Stomach (tissue), 9 donors: ENCODE results near the gene PON2. TPM values are rescaled to one million over a fixed set of nuclear protein-coding genes. Genes with fewer than 3 reads are reported as not detected.

Experiments used
- DNase-seq, 2 donors: peaks; one replicate each; pipeline versions ENCODE4 v3.0.0 to v3.0.0-alpha.2; 2013 to 2019
- H3K27ac ChIP-seq, 5 donors: fragments of 200-600 bp in 4 of 5; sonication (generic) in 4 of 5; one replicate each; pipeline ENCODE4 v1.5.1; 2013 to 2019; ENCODE audit warnings: mild to moderate bottlenecking in 1 of 5, moderate library complexity in 1 of 5
- H3K27me3 ChIP-seq, 3 donors: fragments of 200-600 bp; sonication (generic); one replicate each; pipeline ENCODE4 v1.5.1; 2017 to 2019; ENCODE audit warnings: mixed run types in 1 of 3
- H3K36me3 ChIP-seq, 4 donors: fragments of 200-600 bp; sonication (generic); 1 replicate in 3 of 4; 2 replicates in 1 of 4; pipeline ENCODE4 v1.5.1; 2016 to 2019
- H3K4me1 ChIP-seq, 4 donors: fragments of 200-600 bp; sonication (generic); one replicate each; pipeline ENCODE4 v1.5.1; 2016 to 2019
- H3K4me3 ChIP-seq, 4 donors: fragments of 200-600 bp; sonication (generic) in 3 of 4; one replicate each; pipeline ENCODE4 v1.5.1; 2016 to 2019; ENCODE audit warnings: mild to moderate bottlenecking in 1 of 4
- H3K9me3 ChIP-seq, 4 donors: fragments of 200-600 bp; sonication (generic); one replicate each; pipeline ENCODE4 v1.5.1; 2016 to 2019
- EP300 ChIP-seq: sonication (generic); formaldehyde crosslinking; IDR thresholded peaks from one replicate; pipeline ENCODE4 v1.6.1; 2017; ENCODE audit warnings: antibody characterized with exemption
- POLR2A ChIP-seq, 4 donors: fragments of 450-650 bp; IDR thresholded peaks; one replicate each; pipeline ENCODE4 v1.6.1; 2016; ENCODE audit warnings: antibody characterized with exemption in 4 of 4, control low read depth in 2 of 4, mild to moderate bottlenecking in 1 of 4, moderate library complexity in 1 of 4
- POLR2AphosphoS5 ChIP-seq, 3 donors: sonication (generic); formaldehyde crosslinking; IDR thresholded peaks; one replicate each; pipeline ENCODE4 v1.6.1; 2016; ENCODE audit warnings: antibody characterized with exemption in 3 of 3
- WGBS, 5 donors: extraction: QIAGEN DNeasy Blood & Tissue Kit in 3 of 5; methylation state at CpG; one replicate each; pipeline versions ENCODE4 v1.1.5 to v1.1.7; 2013 to 2018; 5-methylcytosine and 5-hydroxymethylcytosine counted together
- intact Hi-C: fragments of 100-400 bp; cut with DNase I; formaldehyde crosslinking; loops from one replicate; pipeline ENCODE4 v1.15.1; 2023; ENCODE audit warnings: low total_unique reads
- polyA plus RNA-seq, 3 donors: library from polyadenylated mRNA; stranded (reverse); fragments of 200-250 nt; gene quantifications; one replicate each; pipeline ENCODE4 v1.2.3, GENCODE V29; 2013
- total RNA-seq, 5 donors: library from RNA; depleted of rRNA; stranded (reverse); fragments of >200 nt; gene quantifications; one replicate each; pipeline versions ENCODE4 v1.1.0 to v1.2.3, GENCODE V29; 2014 to 2016
- TF ChIP-seq, protein P1 (sequence below), 7 experiments: fragments of 450-650 bp in 4 of 7; fragments of 200-600 bp in 3 of 7; sonication (generic) in 3 of 7; IDR thresholded peaks; one replicate each; pipeline ENCODE4 v1.5.1; 2016 to 2019; ENCODE audit warnings: antibody characterized with exemption in 7 of 7, control low read depth in 2 of 7, mild to moderate bottlenecking in 1 of 7
- donor health status: healthy with polysubstance abuse.
- donor health status: Bipolar disorder and iron deficiency.
- donor health status: healthy.

PON2 gene
- total and polyA plus RNA-seq, 8 donors = 6.3 to 151 (median 34.0) TPM

DNA sequence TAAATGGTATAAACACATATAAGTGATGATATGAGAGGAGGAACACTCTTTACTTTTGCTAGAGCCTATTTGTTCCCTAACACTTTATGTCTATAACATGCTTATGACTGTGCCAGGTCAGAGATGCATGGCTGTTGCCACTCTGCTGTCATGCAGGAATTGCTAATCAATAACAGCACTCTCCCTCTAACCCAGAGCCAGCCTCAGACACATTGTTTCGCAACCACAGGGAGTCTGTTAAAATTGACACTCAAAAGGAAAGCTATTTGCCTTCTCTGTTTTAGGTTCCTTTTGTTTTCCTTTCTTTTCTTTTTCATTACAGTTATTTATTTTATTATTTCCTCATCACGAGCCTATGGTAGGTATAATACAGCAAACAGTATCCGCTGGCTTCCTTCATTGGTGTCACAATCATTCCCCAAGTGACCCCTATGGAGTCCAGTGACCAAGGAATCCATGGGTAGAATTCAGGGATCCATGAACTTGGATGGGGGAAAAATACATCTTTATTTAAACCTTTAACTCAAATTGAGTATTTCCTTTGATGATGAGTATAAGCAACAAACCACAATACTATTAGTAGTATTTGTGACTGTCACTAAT lies 6.8 kb downstream of the PON2 start:
- Histone ChIP-seq H3K4me1 (peaks cover 0 to 16% (median 6%) of the 10 kb centered on the region in 4 donors), H3K9me3 (no peaks in the 10 kb centered on the region), H3K27ac (no peak overlapping the region), H3K36me3 (peaks cover 0 to 14% (median 5%) of the 10 kb centered on the region in 4 donors), H3K27me3 (no peaks in the 10 kb centered on the region), H3K4me3 (no peak overlapping the region)
- intact Hi-C loops = no loop called here
- WGBS, 5 donors = 82 to 87% (median 85%) methylated on average over 3 of the region's 3 CpGs
- DNase-seq = no peak
- no peak for TF ChIP-seq POLR2AphosphoS5 (IDR thresholded peaks at IDR 0.05)
- no peak for TF ChIP-seq POLR2A (IDR thresholded peaks at IDR 0.05)
- TF ChIP-seq, protein P1, sequence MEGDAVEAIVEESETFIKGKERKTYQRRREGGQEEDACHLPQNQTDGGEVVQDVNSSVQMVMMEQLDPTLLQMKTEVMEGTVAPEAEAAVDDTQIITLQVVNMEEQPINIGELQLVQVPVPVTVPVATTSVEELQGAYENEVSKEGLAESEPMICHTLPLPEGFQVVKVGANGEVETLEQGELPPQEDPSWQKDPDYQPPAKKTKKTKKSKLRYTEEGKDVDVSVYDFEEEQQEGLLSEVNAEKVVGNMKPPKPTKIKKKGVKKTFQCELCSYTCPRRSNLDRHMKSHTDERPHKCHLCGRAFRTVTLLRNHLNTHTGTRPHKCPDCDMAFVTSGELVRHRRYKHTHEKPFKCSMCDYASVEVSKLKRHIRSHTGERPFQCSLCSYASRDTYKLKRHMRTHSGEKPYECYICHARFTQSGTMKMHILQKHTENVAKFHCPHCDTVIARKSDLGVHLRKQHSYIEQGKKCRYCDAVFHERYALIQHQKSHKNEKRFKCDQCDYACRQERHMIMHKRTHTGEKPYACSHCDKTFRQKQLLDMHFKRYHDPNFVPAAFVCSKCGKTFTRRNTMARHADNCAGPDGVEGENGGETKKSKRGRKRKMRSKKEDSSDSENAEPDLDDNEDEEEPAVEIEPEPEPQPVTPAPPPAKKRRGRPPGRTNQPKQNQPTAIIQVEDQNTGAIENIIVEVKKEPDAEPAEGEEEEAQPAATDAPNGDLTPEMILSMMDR (IDR thresholded peaks at IDR 0.05) = no peak
- no peak for TF ChIP-seq EP300

DNA sequence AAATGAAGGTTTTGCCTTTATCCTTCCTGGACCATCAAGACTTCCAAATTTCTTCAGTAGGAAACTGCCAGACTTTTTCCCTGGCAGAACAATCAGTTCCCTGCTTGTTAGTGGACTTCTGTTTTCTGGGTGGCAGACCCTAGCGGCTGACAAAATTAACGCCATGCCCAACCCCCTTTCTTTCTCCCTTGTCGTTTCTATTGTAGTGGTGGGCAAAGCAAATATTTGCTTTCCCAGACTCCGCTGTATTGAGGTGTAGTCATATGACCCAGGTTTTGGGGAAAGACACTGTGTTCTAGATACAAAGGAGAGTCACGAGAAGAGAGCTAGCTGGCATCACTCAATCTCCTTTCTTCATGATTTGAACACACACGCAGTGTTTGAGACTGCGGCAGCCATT lies 7.7 kb downstream of the PON2 start:
- 79 to 90% (median 84%) methylated on average over 7 of the region's 7 CpGs for WGBS, 5 donors
- Histone ChIP-seq H3K27ac (no peak overlapping the region), H3K27me3 (no peaks in the 10 kb centered on the region), H3K4me1 (peaks cover 0 to 16% (median 6%) of the 10 kb centered on the region in 4 donors), H3K9me3 (no peaks in the 10 kb centered on the region), H3K4me3 (no peak overlapping the region), H3K36me3 (peaks cover 0 to 16% (median 5%) of the 10 kb centered on the region in 4 donors)
- intact Hi-C loops = no loop called here
- TF ChIP-seq, protein P1 (IDR thresholded peaks at IDR 0.05) = no peak
- TF ChIP-seq POLR2AphosphoS5 (IDR thresholded peaks at IDR 0.05) (no peak), EP300 (no peak), POLR2A (IDR thresholded peaks at IDR 0.05) (no peak)
- DNase-seq = no peak

DNA sequence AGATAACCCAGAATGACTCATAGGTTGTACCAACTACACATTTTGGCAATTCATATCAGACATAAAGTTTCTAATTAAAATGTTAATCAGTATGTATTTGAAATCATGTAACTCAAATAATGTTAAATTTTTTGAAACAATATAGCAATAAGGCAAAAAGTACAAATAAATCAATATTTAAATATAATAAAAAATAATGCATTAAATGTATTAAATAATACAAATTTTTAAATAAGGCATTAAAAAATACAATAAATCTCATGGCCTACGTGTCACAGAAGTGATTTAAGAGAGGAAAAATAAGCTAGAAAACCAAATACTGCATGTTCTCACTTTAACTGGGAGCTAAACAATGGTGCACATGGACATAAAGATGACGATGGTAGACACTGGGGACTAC lies 9.1 kb downstream of the PON2 start:
- 86 to 94% (median 92%) methylated on average over 2 of the region's 2 CpGs for WGBS, 5 donors
- intact Hi-C loops = no loop called here
- no peaks in the 10 kb centered on the region for H3K27me3 ChIP-seq
- no peak for TF ChIP-seq POLR2AphosphoS5 (IDR thresholded peaks at IDR 0.05)
- H3K9me3 ChIP-seq = no peaks in the 10 kb centered on the region
- peaks cover 0 to 24% (median 4%) of the 10 kb centered on the region in 4 donors for H3K4me1 ChIP-seq
- H3K36me3 ChIP-seq = peaks cover 0 to 16% (median 6%) of the 10 kb centered on the region in 4 donors
- DNase-seq = no peak
- no peak overlapping the region for H3K4me3 ChIP-seq
- H3K27ac ChIP-seq = no peak overlapping the region

DNA sequence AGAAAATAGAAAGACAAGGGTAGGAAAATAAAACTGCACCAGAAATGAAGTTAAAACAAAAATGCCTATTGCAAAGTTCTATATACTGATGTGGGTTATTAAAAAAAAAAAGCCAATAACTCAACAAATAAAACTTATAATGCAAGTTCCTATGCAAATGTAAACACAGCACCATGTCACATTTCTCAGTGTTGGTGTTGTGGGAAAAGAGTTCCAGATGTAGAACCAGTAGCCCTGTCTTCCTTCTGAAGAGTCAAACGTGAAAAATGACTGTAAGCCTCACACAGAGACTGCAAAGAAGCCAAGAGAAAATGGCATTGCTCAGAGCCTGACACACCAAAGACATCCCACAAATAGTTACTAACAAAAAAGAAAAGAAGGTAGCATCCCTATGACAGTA lies 10.1 kb downstream of the PON2 start:
- Histone ChIP-seq H3K27ac (no peak overlapping the region), H3K4me1 (peaks cover 0 to 24% (median 4%) of the 10 kb centered on the region in 4 donors), H3K9me3 (no peaks in the 10 kb centered on the region), H3K4me3 (no peak overlapping the region), H3K27me3 (no peaks in the 10 kb centered on the region), H3K36me3 (peaks cover 0 to 16% (median 6%) of the 10 kb centered on the region in 4 donors)
- intact Hi-C loops = no loop called here
- no peak for TF ChIP-seq POLR2A (IDR thresholded peaks at IDR 0.05)
- TF ChIP-seq POLR2AphosphoS5 (IDR thresholded peaks at IDR 0.05) = no peak
- no peak for TF ChIP-seq EP300
- TF ChIP-seq, protein P1 (IDR thresholded peaks at IDR 0.05) = no peak
- DNase-seq = no peak
- 33 to 70% (median 52%) methylated on average over 1 of the region's 1 CpG for WGBS, 5 donors

DNA sequence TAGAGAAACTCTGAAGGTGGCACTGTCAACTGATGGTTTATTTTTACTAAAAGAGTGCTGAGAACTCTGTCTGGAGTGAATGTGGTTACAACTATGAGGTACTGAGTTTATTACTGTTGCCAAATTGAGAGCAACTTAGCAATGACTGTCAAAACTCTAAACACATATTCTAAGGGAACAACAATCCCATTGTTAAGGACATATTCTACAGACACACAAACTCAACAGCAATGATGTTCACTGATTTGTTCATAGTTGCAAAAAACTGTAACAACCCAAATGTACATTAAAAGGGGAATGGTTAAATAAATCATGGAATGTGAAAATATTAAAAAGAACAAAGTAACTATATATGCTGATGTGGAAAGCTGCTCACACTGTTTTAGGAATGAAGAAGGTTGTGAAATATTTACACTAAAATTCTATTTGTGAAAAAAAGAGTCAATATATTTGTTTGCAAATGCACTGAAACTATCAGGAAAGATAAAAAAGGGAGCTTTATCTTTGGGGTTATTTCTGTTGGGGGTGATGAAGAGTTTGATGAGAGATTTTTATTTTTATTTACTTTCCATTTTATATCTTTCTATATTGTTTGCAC lies 12.9 kb downstream of the PON2 start:
- Histone ChIP-seq H3K36me3 (peaks cover 0 to 16% (median 6%) of the 10 kb centered on the region in 4 donors), H3K4me1 (peaks cover 0 to 24% (median 4%) of the 10 kb centered on the region in 4 donors), H3K9me3 (no peaks in the 10 kb centered on the region), H3K27ac (no peak overlapping the region), H3K4me3 (no peak overlapping the region), H3K27me3 (no peaks in the 10 kb centered on the region)
- intact Hi-C loops = no loop called here
- TF ChIP-seq, protein P1 (IDR thresholded peaks at IDR 0.05) = no peak
- TF ChIP-seq EP300 (no peak), POLR2AphosphoS5 (IDR thresholded peaks at IDR 0.05) (no peak), POLR2A (IDR thresholded peaks at IDR 0.05) (no peak)
- no peak for DNase-seq
